ENCODE results near the gene CALHM1.
A peak's percentile ranks its signal among the peaks of the same experiment; 100 is the strongest.
"Not testable (repeated sequence)": the region's sequence is repeated elsewhere in the genome, so short reads cannot be mapped to it uniquely, and the experiment has no call there.

Gene CALHM1

GRCh38 chr10:103458720-103459119 is at the start of gene CALHM1:
TSS of gene CALHM1 (minus strand) at chr10:103458900. CDS start at chr10:103458751, 149 bp downstream.
- DNase-seq (ENCODE audit: low spot score) = no peak

GRCh38 chr10:103507235-103508191 is 48.8 kb upstream of the CALHM1 start:
- no peak for DNase-seq (ENCODE audit: low spot score)

GRCh38 chr10:103506061-103506460 is 47.4 kb upstream of the CALHM1 start:
- no peak for DNase-seq (ENCODE audit: low spot score)

GRCh38 chr10:103504181-103504783 is 45.6 kb upstream of the CALHM1 start:
- peak; percentile 97 for DNase-seq (ENCODE audit: low spot score)

- not testable (repeated sequence) for DNase-seq (ENCODE audit: low spot score)
Measured at GRCh38 chr10:103503777-103504176, 45.1 kb upstream of the CALHM1 start.

GRCh38 chr10:103502849-103503660 is 44.4 kb upstream of the CALHM1 start:
- no peak for DNase-seq (ENCODE audit: low spot score)

- no peak for DNase-seq (ENCODE audit: low spot score)
Measured at GRCh38 chr10:103501186-103501585, 42.5 kb upstream of the CALHM1 start.

GRCh38 chr10:103500481-103500880 is 41.8 kb upstream of the CALHM1 start:
- DNase-seq (ENCODE audit: low spot score) = no peak

GRCh38 chr10:103499881-103500280 is 41.2 kb upstream of the CALHM1 start:
- DNase-seq (ENCODE audit: low spot score) = peak; percentile 41

GRCh38 chr10:103498936-103499638 is 40.4 kb upstream of the CALHM1 start:
- no peak for DNase-seq (ENCODE audit: low spot score)

- DNase-seq (ENCODE audit: low spot score) = no peak
Measured at GRCh38 chr10:103497161-103497915, 38.6 kb upstream of the CALHM1 start.

GRCh38 chr10:103495321-103495720 is 36.6 kb upstream of the CALHM1 start:
- no peak for DNase-seq (ENCODE audit: low spot score)

- no peak for DNase-seq (ENCODE audit: low spot score)
Measured at GRCh38 chr10:103493916-103494877, 35.5 kb upstream of the CALHM1 start.

- no peak for DNase-seq (ENCODE audit: low spot score)
Measured at GRCh38 chr10:103493362-103493915, 34.7 kb upstream of the CALHM1 start, which contains the start of gene NEURL1. TSS of gene NEURL1 (plus strand) at chr10:103493705. CDS start at chr10:103494388, 683 bp downstream.

- DNase-seq (ENCODE audit: low spot score) = no peak
Measured at GRCh38 chr10:103492655-103493261, 34.1 kb upstream of the CALHM1 start.

- peak; percentile 92 for DNase-seq (ENCODE audit: low spot score)
Measured at GRCh38 chr10:103491729-103492364, 33.1 kb upstream of the CALHM1 start.

- no peak for DNase-seq (ENCODE audit: low spot score)
Measured at GRCh38 chr10:103490986-103491314, 32.2 kb upstream of the CALHM1 start.

- DNase-seq (ENCODE audit: low spot score) = no peak
Measured at GRCh38 chr10:103487410-103487708, 28.7 kb upstream of the CALHM1 start.
